ENCODE measurements around the gene SHC4. TPM values are rescaled to one million over a fixed set of nuclear protein-coding genes. Genes with fewer than 3 reads are reported as not detected.

SHC4 gene
- total and polyA plus RNA-seq, 2 of the 13 experiments (the other 11 are each of a cell fraction or from before 2014, with no cell fraction given), result 0.04 TPM; not detected in 1

- TF ChIP-seq PLRG1 (conservative IDR thresholded peaks at IDR 0.05) (no peak), NFATC3 (CRISPR knock-in tag; IDR thresholded peaks at IDR 0.05) (no peak), MLX (CRISPR knock-in tag; IDR thresholded peaks at IDR 0.05) (no peak), HNF4A (CRISPR knock-in tag; IDR thresholded peaks at IDR 0.05) (peak; percentile 88), FOXJ3 (CRISPR knock-in tag; IDR thresholded peaks at IDR 0.05; ENCODE audit: borderline replicate concordance) (0 out of 2 replicates have a peak, but pooled peaks have one; percentile 41), ZNF431 (CRISPR knock-in tag; IDR thresholded peaks at IDR 0.05; ENCODE audit: borderline replicate concordance, low read depth) (no peak), ZSCAN9 (CRISPR knock-in tag; IDR thresholded peaks at IDR 0.05; ENCODE audit: borderline replicate concordance) (no peak), ZNF678 (CRISPR knock-in tag; IDR thresholded peaks at IDR 0.05) (no peak), THRA (CRISPR knock-in tag; IDR thresholded peaks at IDR 0.05; ENCODE audit: borderline replicate concordance) (no peak), RXRA (CRISPR knock-in tag; IDR thresholded peaks at IDR 0.05) (no peak), CAMTA2 (CRISPR knock-in tag; IDR thresholded peaks at IDR 0.05; ENCODE audit: borderline replicate concordance) (no peak), ZSCAN31 (CRISPR knock-in tag; IDR thresholded peaks at IDR 0.05; ENCODE audit: low read depth) (no peak), ZBTB20 (CRISPR knock-in tag; IDR thresholded peaks at IDR 0.05; ENCODE audit: borderline replicate concordance, low read depth) (peak; percentile 85; the same call in 1 of the 2 replicates), ZNF883 (CRISPR knock-in tag; IDR thresholded peaks at IDR 0.05; ENCODE audit: not compliant biosample characterization) (no peak), ZC3H4 (CRISPR knock-in tag; IDR thresholded peaks at IDR 0.05; ENCODE audit: borderline replicate concordance) (no peak), REPIN1 (CRISPR knock-in tag; IDR thresholded peaks at IDR 0.05; ENCODE audit: borderline replicate concordance, low read depth) (no peak), IKZF1 (IDR thresholded peaks at IDR 0.05) (no peak), ATF4 (CRISPR knock-in tag; IDR thresholded peaks at IDR 0.05) (peak in 1 of 2 experiments; percentile 88; a peak in 2 of 4 replicates), ZBTB43 (CRISPR knock-in tag; conservative IDR thresholded peaks at IDR 0.05) (0 out of 2 replicates have a peak, but pooled peaks have one; percentile 36), ZBTB44 (CRISPR knock-in tag; IDR thresholded peaks at IDR 0.05) (no peak), NFKB2 (CRISPR knock-in tag; IDR thresholded peaks at IDR 0.05; ENCODE audit: borderline replicate concordance) (no peak), ADNP (CRISPR knock-in tag; IDR thresholded peaks at IDR 0.05) (no peak)
Measured at GRCh38 chr15:48800245-48800644, 163.5 kb downstream of the SHC4 start (continued).
